ENCODE data around the gene RNF135.
"Not testable (repeated sequence)": the region's sequence is repeated elsewhere in the genome, so short reads cannot be mapped to it uniquely, and the experiment has no call there.

RNF135 gene

GRCh38 chr17:30997842-30998241 lies 27.0 kb downstream of the RNF135 start:
- DNase-seq (ENCODE audit: low read depth in 2 of 2), result no peak

GRCh38 chr17:31002047-31002446 lies 31.2 kb downstream of the RNF135 start:
- no peak for DNase-seq (ENCODE audit: low read depth in 2 of 2)

GRCh38 chr17:31003225-31003866 lies 32.5 kb downstream of the RNF135 start:
- no peak for DNase-seq (ENCODE audit: low read depth in 2 of 2)

DNA sequence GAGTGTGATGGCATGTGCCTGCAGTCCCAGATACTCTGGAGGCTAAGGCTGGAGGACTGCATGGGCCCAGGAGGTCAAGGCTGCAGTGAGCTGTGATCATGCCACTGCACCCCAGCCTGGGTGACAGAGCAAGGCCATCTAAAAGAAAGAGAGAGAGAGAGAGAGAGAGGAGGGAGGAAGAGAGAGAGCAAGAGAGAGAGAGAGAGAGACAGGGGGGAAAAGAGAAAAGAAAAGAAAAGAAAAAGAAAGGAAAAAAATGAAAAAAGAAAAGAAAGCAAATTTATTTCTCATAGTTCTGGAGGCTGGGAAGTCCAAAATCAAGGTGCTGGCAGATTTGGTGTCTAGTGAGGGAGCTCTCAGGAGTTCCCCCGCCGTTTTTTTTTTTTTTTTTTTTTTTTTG lies 33.3 kb downstream of the RNF135 start:
- no peak for DNase-seq (ENCODE audit: low read depth in 2 of 2)

GRCh38 chr17:31007695-31008373 lies 37.0 kb downstream of the RNF135 start:
- no peak for DNase-seq (ENCODE audit: low read depth in 2 of 2)

GRCh38 chr17:31008374-31009041 lies 37.7 kb downstream of the RNF135 start:
- DNase-seq (ENCODE audit: low read depth in 2 of 2), result peak; percentile 16 to 30

- peak in 1 of 2 donors; percentile 8 for DNase-seq (ENCODE audit: low read depth in 2 of 2)
These were observed 38.3 kb downstream of the RNF135 start for GRCh38 chr17:31009042-31009702.

DNA sequence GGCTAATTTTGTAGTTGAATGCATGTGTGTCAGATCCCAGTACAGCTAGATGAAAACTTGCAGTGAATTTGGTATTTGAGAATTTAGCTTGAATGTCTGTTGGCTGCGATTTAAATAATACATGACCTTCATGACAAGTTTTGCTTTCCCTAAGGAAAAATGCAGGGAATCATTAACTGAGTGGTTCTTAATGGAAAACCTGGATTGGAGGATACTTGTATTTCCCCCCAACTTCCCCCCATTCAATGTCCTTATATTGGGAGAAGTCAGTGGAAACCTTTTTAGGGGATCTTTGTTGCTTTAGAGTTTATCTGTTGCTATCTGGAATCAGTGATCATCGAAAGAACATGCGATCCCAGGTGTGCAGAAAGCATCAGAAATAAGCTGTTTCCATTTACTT lies 39.2 kb downstream of the RNF135 start:
- DNase-seq (ENCODE audit: low read depth in 2 of 2), result not testable (repeated sequence)

DNA sequence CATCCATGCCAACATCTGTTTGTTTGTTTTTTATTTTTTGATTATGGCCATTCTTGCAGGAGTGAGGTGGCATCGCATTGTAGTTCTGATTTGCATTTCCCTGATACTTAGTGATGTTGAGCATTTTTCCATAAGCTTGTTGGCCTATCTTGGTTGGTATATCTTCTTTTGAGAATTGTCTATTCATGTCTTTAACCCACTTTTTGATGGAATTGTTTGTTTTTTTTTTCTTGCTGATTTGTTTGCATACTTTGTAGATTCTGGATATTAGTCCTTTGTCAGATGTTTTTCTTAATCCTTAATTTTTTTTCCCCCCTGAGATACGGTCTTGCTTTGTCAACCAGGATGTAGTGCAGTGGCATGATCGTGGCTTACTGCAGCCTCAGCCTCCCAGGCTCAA lies 43.0 kb downstream of the RNF135 start:
- no peak for DNase-seq (ENCODE audit: low read depth in 2 of 2)

DNA sequence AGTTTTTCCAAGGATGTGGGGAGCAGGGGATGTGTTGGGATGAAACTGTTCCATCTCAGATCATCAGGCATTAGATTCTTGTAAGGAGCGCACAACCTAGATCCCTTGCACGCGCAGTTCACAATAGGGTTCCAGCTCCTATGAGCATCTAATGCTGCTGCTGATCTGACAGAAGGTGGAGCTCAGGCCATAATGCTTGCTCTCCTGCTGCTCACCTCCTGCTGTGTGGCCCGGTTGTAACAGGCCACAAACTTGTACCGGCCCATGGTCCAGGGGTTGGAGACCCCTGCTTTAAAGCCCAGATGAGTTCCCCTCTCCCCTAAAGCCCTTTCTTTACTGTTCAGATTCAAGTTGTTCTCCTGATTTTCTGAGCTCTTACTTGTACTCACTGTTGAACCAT lies 44.8 kb downstream of the RNF135 start:
- DNase-seq (ENCODE audit: low read depth in 2 of 2), result no peak

GRCh38 chr17:31019004-31019403 lies 48.2 kb downstream of the RNF135 start:
- no peak for DNase-seq (ENCODE audit: low read depth in 2 of 2)

DNA sequence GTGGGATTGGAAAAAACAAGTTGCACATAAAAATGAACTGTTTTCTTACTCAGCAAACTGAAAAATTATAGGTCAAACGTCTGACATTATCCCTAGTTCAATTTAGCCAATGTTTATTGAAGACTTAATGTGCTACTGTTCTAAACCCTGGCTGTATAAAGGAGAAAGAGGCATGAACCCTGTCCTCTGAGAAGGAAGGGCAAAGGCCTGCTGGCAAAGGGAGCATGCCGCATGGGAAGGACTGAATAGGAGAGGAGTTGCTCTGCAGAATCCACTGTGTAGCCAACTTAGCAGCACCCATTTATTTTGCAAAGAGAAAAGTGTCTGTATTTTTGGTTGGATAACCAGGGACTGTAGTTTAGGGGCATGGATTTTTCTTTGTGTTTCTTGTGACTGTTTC lies 52.3 kb downstream of the RNF135 start:
- not testable (repeated sequence) for DNase-seq (ENCODE audit: low read depth in 2 of 2)

DNA sequence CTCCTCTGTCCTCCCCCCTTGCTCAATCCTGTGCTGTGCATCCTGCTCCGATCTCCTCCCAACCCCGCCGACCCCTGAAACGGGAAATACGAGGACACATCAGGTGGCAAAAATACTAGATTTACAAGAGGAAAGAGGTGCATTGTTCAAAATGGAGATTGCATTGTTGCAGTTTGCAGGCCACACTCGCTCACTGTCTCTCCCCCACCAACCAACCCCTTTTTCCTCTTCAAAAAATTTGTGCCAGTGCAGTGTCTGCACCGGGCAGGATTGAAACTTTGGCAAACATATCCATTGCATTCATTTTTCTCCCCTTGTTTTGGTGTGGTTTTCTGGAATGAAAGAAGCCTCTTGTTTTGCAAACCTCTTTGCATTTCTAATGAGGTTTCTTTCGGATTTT lies 61.0 kb downstream of the RNF135 start:
- DNase-seq (ENCODE audit: low read depth in 2 of 2), result no peak

- DNase-seq (ENCODE audit: low read depth in 2 of 2), result not testable (repeated sequence)
These were observed 64.8 kb downstream of the RNF135 start for GRCh38 chr17:31035611-31036010.

- DNase-seq (ENCODE audit: low read depth in 2 of 2), result not testable (repeated sequence)
These were observed 70.0 kb downstream of the RNF135 start for GRCh38 chr17:31040837-31041236.

DNA sequence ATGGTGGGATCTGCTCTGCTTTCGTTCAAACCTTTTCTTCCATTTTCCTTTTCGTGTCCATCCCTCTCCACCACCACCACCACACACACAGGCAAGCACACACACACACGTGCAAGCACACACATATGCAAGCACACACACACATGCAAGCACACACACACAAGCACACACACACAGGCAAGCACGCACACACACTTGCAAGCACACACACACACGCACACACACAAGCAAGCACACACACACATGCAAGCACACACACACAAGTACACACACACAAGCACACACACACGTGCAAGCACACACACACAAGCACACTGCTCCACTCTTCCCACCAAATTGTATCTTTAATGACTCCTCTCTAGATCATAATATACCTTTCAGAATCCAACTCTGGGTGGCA lies 71.5 kb downstream of the RNF135 start:
- not testable (repeated sequence) for DNase-seq (ENCODE audit: low read depth in 2 of 2)

- DNase-seq (ENCODE audit: low read depth in 2 of 2), result not testable (repeated sequence)
These were observed 76.1 kb downstream of the RNF135 start for GRCh38 chr17:31046856-31047425.

DNA sequence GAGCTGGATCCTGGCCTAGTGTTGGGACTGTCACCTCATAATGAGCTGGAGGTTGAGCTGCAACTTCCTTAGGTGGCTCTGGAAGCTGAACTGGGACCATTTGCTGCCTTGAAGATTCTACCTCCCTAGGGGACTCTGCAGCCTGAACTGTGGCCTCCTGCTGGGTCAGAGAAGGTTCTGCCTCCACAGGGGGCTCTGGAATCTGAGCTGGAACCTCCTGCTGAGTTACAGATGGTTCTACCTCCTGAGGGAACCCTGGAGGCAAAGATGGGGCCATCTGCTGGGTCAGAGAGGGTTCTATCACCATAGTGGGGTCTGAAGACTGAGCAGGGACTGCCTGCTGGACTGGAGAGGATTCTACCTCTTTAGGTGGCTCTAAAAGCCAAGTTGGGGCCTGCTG lies 77.3 kb downstream of the RNF135 start:
- no peak for DNase-seq (ENCODE audit: low read depth in 2 of 2)

DNA sequence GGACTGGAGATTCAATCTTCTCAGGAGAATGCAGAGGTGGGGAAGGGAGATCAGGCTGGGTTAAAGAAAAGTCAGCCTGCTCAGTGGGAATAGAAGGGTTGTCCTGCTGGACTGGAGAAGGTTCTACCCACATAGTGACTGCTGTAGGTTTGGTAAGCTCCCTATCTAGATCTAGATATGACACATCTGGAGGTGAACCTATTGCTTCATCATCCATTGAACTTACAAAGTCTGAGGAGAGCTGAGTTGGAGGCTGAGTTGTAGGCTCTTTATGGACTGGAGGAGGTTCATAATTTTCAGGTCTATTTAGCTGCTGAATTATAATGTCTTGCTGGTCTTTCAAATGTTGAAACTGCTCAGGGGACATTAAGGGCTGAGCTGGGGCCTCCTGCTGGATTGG lies 77.9 kb downstream of the RNF135 start:
- DNase-seq (ENCODE audit: low read depth in 2 of 2), result no peak
